H9 (cell line): ENCODE measurements around the gene FOLR1. TPM values are rescaled to one million over a fixed set of nuclear protein-coding genes. Genes with fewer than 3 reads are reported as not detected.

Experiments used
- DNase-seq: peaks from one replicate; pipeline ENCODE4 v3.0.0-alpha.2; 2017
- H2AFZ ChIP-seq: one replicate; pipeline ENCODE4 v1.6.1; 2013; ENCODE audit warnings: mild to moderate bottlenecking, low read length, control low read depth, moderate library complexity
- H2AK5ac ChIP-seq: 2 replicates; pipeline ENCODE4 v1.6.1; 2013; ENCODE audit warnings: low read length, control low read depth, mixed read lengths; ENCODE audit not compliant: insufficient read length
- H2BK120ac ChIP-seq: one replicate; pipeline ENCODE4 v1.6.1; 2013; ENCODE audit warnings: low read depth, mild to moderate bottlenecking, low read length, control low read depth, inconsistent platforms; ENCODE audit not compliant: poor library complexity, severe bottlenecking
- H2BK12ac ChIP-seq: 2 replicates; pipeline ENCODE4 v1.6.1; 2013; ENCODE audit warnings: low read length, control low read depth, mixed read lengths, low read depth; ENCODE audit not compliant: insufficient read length
- H2BK15ac ChIP-seq: 2 replicates; pipeline ENCODE4 v1.6.1; 2013; ENCODE audit warnings: low read depth, low read length, control low read depth
- H2BK20ac ChIP-seq: one replicate; pipeline ENCODE4 v1.6.1; 2013; ENCODE audit warnings: low read depth, mild to moderate bottlenecking, low read length, control low read depth, inconsistent platforms; ENCODE audit not compliant: poor library complexity, severe bottlenecking
- H2BK5ac ChIP-seq: 2 replicates; pipeline ENCODE4 v1.6.1; 2013; ENCODE audit warnings: low read length, control low read depth, mixed read lengths; ENCODE audit not compliant: insufficient read length
- H3K14ac ChIP-seq: 2 replicates; pipeline ENCODE4 v1.6.1; 2013; ENCODE audit warnings: low read length, control low read depth; ENCODE audit not compliant: insufficient read depth
- H3K18ac ChIP-seq: 2 replicates; pipeline ENCODE4 v1.6.1; 2013; ENCODE audit warnings: low read depth, mild to moderate bottlenecking, mixed read lengths, low read length, control low read depth; ENCODE audit not compliant: insufficient read length
- H3K23ac ChIP-seq: 2 replicates; pipeline ENCODE4 v1.6.1; 2013; ENCODE audit warnings: low read length, control low read depth, mixed read lengths, low read depth; ENCODE audit not compliant: insufficient read length
- H3K23me2 ChIP-seq: 2 replicates; pipeline ENCODE4 v1.6.1; 2013; ENCODE audit warnings: low read depth, mild to moderate bottlenecking, mixed read lengths, low read length, control low read depth; ENCODE audit not compliant: insufficient read length, poor library complexity, severe bottlenecking
- H3K27ac ChIP-seq: 2 replicates; pipeline ENCODE4 v1.5.1; 2013; ENCODE audit warnings: low read length, control low read depth, mixed read lengths, low read depth; ENCODE audit not compliant: insufficient read length
- H3K27me3 ChIP-seq: 2 replicates; pipeline ENCODE4 v1.6.1; 2013; ENCODE audit warnings: low read length, control low read depth, inconsistent platforms; ENCODE audit not compliant: insufficient read depth
- H3K4ac ChIP-seq: 2 replicates; pipeline ENCODE4 v1.6.1; 2013; ENCODE audit warnings: low read depth, mild to moderate bottlenecking, control low read depth, inconsistent platforms, low read length, moderate library complexity
- H3K4me1 ChIP-seq: 2 replicates; pipeline ENCODE4 v1.6.1; 2013; ENCODE audit warnings: low read length, control low read depth, inconsistent platforms; ENCODE audit not compliant: insufficient read depth
- H3K4me2 ChIP-seq: 2 replicates; pipeline ENCODE4 v1.6.1; 2013; ENCODE audit warnings: low read length, control low read depth, mixed read lengths; ENCODE audit not compliant: insufficient read length, insufficient read depth
- H3K56ac ChIP-seq: 2 replicates; pipeline ENCODE4 v1.6.1; 2013; ENCODE audit warnings: low read depth, mild to moderate bottlenecking, mixed read lengths, low read length, control low read depth; ENCODE audit not compliant: insufficient read length
- H3K79me1 ChIP-seq: 2 replicates; pipeline ENCODE4 v1.6.1; 2013; ENCODE audit warnings: low read depth, mild to moderate bottlenecking, moderate library complexity, low read length, control low read depth, inconsistent platforms; ENCODE audit not compliant: insufficient read depth, poor library complexity, severe bottlenecking
- H3K79me2 ChIP-seq: 2 replicates; pipeline ENCODE4 v1.6.1; 2013; ENCODE audit warnings: low read length, control low read depth, inconsistent platforms; ENCODE audit not compliant: insufficient read depth
- H3K9ac ChIP-seq: 2 replicates; pipeline ENCODE4 v1.6.1; 2013; ENCODE audit warnings: low read length, control low read depth, mixed read lengths; ENCODE audit not compliant: insufficient read length; ENCODE audit errors: extremely low read depth
- H3K9me3 ChIP-seq: one replicate; pipeline ENCODE4 v1.6.1; 2013; ENCODE audit warnings: low read depth, low read length, inconsistent platforms; ENCODE audit not compliant: control insufficient read depth
- H3T11ph ChIP-seq: one replicate; pipeline ENCODE4 v1.6.1; 2013; ENCODE audit warnings: mild to moderate bottlenecking, low read length, control low read depth, inconsistent platforms
- H4K20me1 ChIP-seq: one replicate; pipeline ENCODE4 v1.6.1; 2013; ENCODE audit not compliant: control insufficient read depth, insufficient read length, insufficient read depth
- H4K5ac ChIP-seq: 2 replicates; pipeline ENCODE4 v1.6.1; 2013; ENCODE audit warnings: low read depth, mild to moderate bottlenecking, mixed read lengths, low read length, control low read depth; ENCODE audit not compliant: insufficient read length
- H4K8ac ChIP-seq: replicated peaks from 2 replicates; pipeline ENCODE4 v1.6.1; 2013; ENCODE audit warnings: low read length, control low read depth, mixed read lengths, low read depth; ENCODE audit not compliant: insufficient read length
- H4K91ac ChIP-seq: 2 replicates; pipeline ENCODE4 v1.6.1; 2013; ENCODE audit warnings: low read depth, mild to moderate bottlenecking, moderate library complexity, mixed read lengths, low read length, control low read depth; ENCODE audit not compliant: insufficient read length
- H3K27ac Mint-ChIP-seq, 3 experiments: 2 replicates in 2 of 3; 3 replicates in 1 of 3; pipeline ENCODE4 v1.8.0; 2020 to 2021; ENCODE audit warnings: mixed read lengths in 3 of 3, mild to moderate bottlenecking in 1 of 3, moderate library complexity in 1 of 3
- H3K27me3 Mint-ChIP-seq: 2 replicates; pipeline ENCODE4 v1.8.0; 2021; ENCODE audit warnings: low read depth, mild to moderate bottlenecking, moderate library complexity, mixed read lengths
- H3K36me3 Mint-ChIP-seq, 3 experiments: 2 replicates in 2 of 3; 3 replicates in 1 of 3; pipeline ENCODE4 v1.8.0; 2020 to 2021; ENCODE audit warnings: low read depth in 3 of 3, mixed read lengths in 3 of 3; ENCODE audit not compliant: insufficient read depth in 1 of 3
- H3K4me1 Mint-ChIP-seq, 2 experiments: 2 replicates each; pipeline ENCODE4 v1.8.0; 2020; ENCODE audit warnings: mixed read lengths in 2 of 2
- H3K4me3 Mint-ChIP-seq, 2 experiments: 2 replicates in 1 of 2; 3 replicates in 1 of 2; pipeline ENCODE4 v1.8.0; 2020 to 2021; ENCODE audit warnings: mild to moderate bottlenecking in 2 of 2, mixed read lengths in 2 of 2, moderate library complexity in 1 of 2
- H3K9me3 Mint-ChIP-seq, 2 experiments: 2 replicates in 1 of 2; 3 replicates in 1 of 2; pipeline ENCODE4 v1.8.0; 2020; ENCODE audit warnings: mild to moderate bottlenecking in 2 of 2, mixed read lengths in 2 of 2, moderate library complexity in 1 of 2
- WGBS: extraction: QIAGEN DNeasy Blood & Tissue Kit; methylation state at CpG from one replicate; pipeline ENCODE4 v1.1.7; 2013; ENCODE audit warnings: missing lambda C conversion rate, low lambda C conversion rate, mixed read lengths; ENCODE audit not compliant: insufficient read length; ENCODE audit errors: extremely low coverage; 5-methylcytosine and 5-hydroxymethylcytosine counted together
- total RNA-seq: library from RNA; stranded (reverse); gene quantifications from 2 replicates; pipeline ENCODE4 v1.2.1, GENCODE V29; 2021
- TF ChIP-seq, protein P1 (sequence below): fragments of 200-600 bp; sonication (generic); conservative IDR thresholded peaks from 3 replicates; pipeline ENCODE4 v1.8.0; 2021; ENCODE audit warnings: antibody characterized with exemption, mild to moderate bottlenecking

The FOLR1 gene
- total RNA-seq, 1 experiment from 2014 or later = 0.92 TPM

DNA sequence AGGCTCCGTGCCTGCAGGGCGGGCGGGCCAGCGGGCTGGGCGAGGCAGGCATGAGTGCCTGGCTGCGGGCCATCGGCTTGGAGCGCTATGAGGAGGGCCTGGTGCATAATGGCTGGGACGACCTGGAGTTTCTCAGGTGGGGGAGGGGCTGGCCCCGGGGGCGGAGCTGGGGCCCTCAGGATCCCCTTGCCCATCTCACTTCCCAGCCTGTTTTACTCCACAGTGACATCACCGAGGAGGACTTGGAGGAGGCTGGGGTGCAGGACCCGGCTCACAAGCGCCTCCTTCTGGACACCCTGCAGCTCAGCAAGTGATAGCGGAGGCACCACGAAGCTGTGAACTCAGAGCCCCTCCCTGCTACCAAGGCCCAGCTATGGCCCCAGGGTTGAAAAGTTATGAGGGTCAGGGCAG, 46.1 kb downstream of the FOLR1 start:
- peak overlapping the region; percentile 27 for H3K4me2 ChIP-seq
- no peak overlapping the region for H2BK120ac ChIP-seq
- no peaks in the 10 kb centered on the region for H3K79me2 ChIP-seq
- H2AK5ac ChIP-seq = no peak overlapping the region
- no peak overlapping the region for H3T11ph ChIP-seq
- peaks cover 34% of the 10 kb centered on the region for H3K27me3 Mint-ChIP-seq
- H3K27me3 ChIP-seq = peaks cover 38% of the 10 kb centered on the region
- H3K4me1 Mint-ChIP-seq = peaks cover 24 to 38% of the 10 kb centered on the region in 2 experiments
- H3K9ac ChIP-seq = no peak overlapping the region
- H2BK15ac ChIP-seq = no peak overlapping the region
- peaks cover 18% of the 10 kb centered on the region for H3K23me2 ChIP-seq
- peak; percentile 97 for DNase-seq
- no peaks in the 10 kb centered on the region for H3K79me1 ChIP-seq
- H4K91ac ChIP-seq = no peak overlapping the region
- peaks cover 2% of the 10 kb centered on the region for H4K20me1 ChIP-seq
- no CpG with 5 or more reads among the region's 16 CpGs for WGBS
- H3K4me1 ChIP-seq = peaks cover 5% of the 10 kb centered on the region; the same call in 1 of the 2 replicates
- no peak overlapping the region for H3K27ac Mint-ChIP-seq
- no peak overlapping the region for H3K18ac ChIP-seq
- no peaks in the 10 kb centered on the region for H3K9me3 ChIP-seq
- H3K56ac ChIP-seq = no peak overlapping the region
- no peak overlapping the region for H2BK12ac ChIP-seq
- no peak overlapping the region for H3K14ac ChIP-seq
- no peak overlapping the region for H3K23ac ChIP-seq
- H4K8ac ChIP-seq = no peak overlapping the region
- H4K5ac ChIP-seq = no peak overlapping the region
- H2AFZ ChIP-seq = no peak overlapping the region
- no peak overlapping the region for H3K4ac ChIP-seq
- H3K4me3 Mint-ChIP-seq = peak overlapping the region in 1 of 2 experiments; percentile 40; a peak in 1 of 5 replicates
- H3K27ac ChIP-seq = no peak overlapping the region
- H3K36me3 Mint-ChIP-seq = peaks cover 15 to 50% (median 33%) of the 10 kb centered on the region in 3 experiments
- TF ChIP-seq, protein P1, sequence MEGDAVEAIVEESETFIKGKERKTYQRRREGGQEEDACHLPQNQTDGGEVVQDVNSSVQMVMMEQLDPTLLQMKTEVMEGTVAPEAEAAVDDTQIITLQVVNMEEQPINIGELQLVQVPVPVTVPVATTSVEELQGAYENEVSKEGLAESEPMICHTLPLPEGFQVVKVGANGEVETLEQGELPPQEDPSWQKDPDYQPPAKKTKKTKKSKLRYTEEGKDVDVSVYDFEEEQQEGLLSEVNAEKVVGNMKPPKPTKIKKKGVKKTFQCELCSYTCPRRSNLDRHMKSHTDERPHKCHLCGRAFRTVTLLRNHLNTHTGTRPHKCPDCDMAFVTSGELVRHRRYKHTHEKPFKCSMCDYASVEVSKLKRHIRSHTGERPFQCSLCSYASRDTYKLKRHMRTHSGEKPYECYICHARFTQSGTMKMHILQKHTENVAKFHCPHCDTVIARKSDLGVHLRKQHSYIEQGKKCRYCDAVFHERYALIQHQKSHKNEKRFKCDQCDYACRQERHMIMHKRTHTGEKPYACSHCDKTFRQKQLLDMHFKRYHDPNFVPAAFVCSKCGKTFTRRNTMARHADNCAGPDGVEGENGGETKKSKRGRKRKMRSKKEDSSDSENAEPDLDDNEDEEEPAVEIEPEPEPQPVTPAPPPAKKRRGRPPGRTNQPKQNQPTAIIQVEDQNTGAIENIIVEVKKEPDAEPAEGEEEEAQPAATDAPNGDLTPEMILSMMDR = peak; percentile 94
- H3K9me3 Mint-ChIP-seq = peaks cover 0 to 6% of the 10 kb centered on the region in 2 experiments; a peak in 3 of 5 replicates
- H2BK5ac ChIP-seq = no peak overlapping the region
- H2BK20ac ChIP-seq = no peak overlapping the region
